Measurements from ENCODE around the gene ANK3. TPM values are rescaled to one million over a fixed set of nuclear protein-coding genes. Genes with fewer than 3 reads are reported as not detected.

The ANK3 gene
- polyA plus RNA-seq, 1 donor from 2014 or later, result 114 TPM

DNA sequence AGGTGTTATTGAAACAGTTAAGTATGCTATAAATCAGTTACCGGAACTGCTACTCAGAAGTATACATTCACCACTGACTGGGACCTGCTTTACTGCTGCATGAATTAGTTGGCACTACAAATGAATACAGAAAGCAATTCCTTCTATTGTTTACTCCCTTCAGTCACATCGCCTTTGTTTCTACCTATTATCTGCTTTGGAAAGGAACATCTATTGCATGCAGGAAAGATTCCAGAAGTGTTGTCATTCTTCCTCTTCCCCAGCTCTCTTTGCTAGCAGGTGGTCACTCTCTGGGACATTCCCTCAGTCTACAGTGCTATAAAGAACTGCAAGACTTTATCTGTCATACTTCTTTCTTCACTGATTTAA is 131.3 kb downstream of the ANK3 start:
- Histone ChIP-seq H3K9ac (ENCODE audit: low read length) (no peak overlapping the region), H3K36me3 (ENCODE audit: insufficient read depth, low read length) (peaks cover 31% of the 10 kb centered on the region), H4K20me1 (ENCODE audit: insufficient read depth) (no peaks in the 10 kb centered on the region), H2AFZ (ENCODE audit: low read depth, low read length) (no peak overlapping the region), H3K27me3 (ENCODE audit: insufficient read depth, low read depth, low read length) (no peaks in the 10 kb centered on the region), H3K9me2 (ENCODE audit: insufficient read depth, low read length) (no peaks in the 10 kb centered on the region), H3K27ac (ENCODE audit: low read length) (peak overlapping the region; percentile 61), H3F3A (ENCODE audit: insufficient read depth, low read length, poor library complexity, severe bottlenecking) (peaks cover 4% of the 10 kb centered on the region), H3K79me2 (replicated peaks; ENCODE audit: insufficient read depth, low read length) (no peaks in the 10 kb centered on the region), H3K4me3 (ENCODE audit: low read length) (peak overlapping the region; percentile 33), H3K4me2 (ENCODE audit: low read length) (peak overlapping the region; percentile 48), H3K9me3 (ENCODE audit: low read length) (no peaks in the 10 kb centered on the region)
- TF ChIP-seq TAF1 (IDR thresholded peaks at IDR 0.05; ENCODE audit: low read depth) (no peak), RAD21 (conservative IDR thresholded peaks at IDR 0.05) (no peak), MXI1 (conservative IDR thresholded peaks at IDR 0.05; ENCODE audit: poor library complexity, severe bottlenecking) (no peak), EZH2 (IDR thresholded peaks at IDR 0.05; ENCODE audit: borderline replicate concordance, insufficient read depth, low read length, poor library complexity, severe bottlenecking) (no peak), SMC3 (conservative IDR thresholded peaks at IDR 0.05; ENCODE audit: poor library complexity) (no peak), EP300 (conservative IDR thresholded peaks at IDR 0.05; ENCODE audit: poor library complexity, severe bottlenecking) (no peak), POLR2AphosphoS5 (IDR thresholded peaks at IDR 0.05) (no peak)
- TF ChIP-seq, protein P1, sequence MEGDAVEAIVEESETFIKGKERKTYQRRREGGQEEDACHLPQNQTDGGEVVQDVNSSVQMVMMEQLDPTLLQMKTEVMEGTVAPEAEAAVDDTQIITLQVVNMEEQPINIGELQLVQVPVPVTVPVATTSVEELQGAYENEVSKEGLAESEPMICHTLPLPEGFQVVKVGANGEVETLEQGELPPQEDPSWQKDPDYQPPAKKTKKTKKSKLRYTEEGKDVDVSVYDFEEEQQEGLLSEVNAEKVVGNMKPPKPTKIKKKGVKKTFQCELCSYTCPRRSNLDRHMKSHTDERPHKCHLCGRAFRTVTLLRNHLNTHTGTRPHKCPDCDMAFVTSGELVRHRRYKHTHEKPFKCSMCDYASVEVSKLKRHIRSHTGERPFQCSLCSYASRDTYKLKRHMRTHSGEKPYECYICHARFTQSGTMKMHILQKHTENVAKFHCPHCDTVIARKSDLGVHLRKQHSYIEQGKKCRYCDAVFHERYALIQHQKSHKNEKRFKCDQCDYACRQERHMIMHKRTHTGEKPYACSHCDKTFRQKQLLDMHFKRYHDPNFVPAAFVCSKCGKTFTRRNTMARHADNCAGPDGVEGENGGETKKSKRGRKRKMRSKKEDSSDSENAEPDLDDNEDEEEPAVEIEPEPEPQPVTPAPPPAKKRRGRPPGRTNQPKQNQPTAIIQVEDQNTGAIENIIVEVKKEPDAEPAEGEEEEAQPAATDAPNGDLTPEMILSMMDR (IDR thresholded peaks at IDR 0.05; ENCODE audit: poor library complexity, severe bottlenecking), result no peak
- TF ChIP-seq, protein P2, sequence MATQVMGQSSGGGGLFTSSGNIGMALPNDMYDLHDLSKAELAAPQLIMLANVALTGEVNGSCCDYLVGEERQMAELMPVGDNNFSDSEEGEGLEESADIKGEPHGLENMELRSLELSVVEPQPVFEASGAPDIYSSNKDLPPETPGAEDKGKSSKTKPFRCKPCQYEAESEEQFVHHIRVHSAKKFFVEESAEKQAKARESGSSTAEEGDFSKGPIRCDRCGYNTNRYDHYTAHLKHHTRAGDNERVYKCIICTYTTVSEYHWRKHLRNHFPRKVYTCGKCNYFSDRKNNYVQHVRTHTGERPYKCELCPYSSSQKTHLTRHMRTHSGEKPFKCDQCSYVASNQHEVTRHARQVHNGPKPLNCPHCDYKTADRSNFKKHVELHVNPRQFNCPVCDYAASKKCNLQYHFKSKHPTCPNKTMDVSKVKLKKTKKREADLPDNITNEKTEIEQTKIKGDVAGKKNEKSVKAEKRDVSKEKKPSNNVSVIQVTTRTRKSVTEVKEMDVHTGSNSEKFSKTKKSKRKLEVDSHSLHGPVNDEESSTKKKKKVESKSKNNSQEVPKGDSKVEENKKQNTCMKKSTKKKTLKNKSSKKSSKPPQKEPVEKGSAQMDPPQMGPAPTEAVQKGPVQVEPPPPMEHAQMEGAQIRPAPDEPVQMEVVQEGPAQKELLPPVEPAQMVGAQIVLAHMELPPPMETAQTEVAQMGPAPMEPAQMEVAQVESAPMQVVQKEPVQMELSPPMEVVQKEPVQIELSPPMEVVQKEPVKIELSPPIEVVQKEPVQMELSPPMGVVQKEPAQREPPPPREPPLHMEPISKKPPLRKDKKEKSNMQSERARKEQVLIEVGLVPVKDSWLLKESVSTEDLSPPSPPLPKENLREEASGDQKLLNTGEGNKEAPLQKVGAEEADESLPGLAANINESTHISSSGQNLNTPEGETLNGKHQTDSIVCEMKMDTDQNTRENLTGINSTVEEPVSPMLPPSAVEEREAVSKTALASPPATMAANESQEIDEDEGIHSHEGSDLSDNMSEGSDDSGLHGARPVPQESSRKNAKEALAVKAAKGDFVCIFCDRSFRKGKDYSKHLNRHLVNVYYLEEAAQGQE (IDR thresholded peaks at IDR 0.05; ENCODE audit: borderline replicate concordance), result no peak

DNA sequence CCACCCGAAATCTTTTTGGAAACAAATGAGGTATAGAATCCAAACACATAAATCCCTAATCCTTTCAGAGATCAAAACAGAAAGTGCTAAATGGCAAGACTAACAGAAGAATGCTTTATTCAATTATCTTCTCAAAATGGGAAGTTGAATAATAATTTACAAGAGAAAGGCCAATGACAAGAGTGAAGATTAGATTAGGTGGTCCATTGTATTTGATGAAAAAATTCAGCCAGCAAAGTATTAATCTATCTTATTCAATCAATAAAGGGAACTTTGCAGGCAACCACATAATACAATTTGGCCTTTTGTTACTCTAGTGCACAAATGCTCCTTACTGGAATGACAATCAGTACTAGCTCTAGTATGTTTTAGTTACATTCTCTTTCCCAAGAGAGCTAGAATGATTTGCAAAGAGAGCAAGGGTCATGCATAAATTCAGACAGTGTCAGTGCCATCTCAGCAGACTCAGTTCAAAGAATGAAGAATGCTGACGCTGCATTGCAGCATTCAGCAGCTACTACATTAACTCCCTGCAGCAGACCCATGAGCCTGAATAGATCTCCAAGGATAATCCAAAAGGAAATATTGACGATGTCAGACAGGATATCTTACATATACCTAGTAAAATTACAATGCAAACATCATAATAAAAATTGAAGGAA is 131.8 kb downstream of the ANK3 start:
- no peaks in the 10 kb centered on the region for H3K27me3 ChIP-seq (ENCODE audit: insufficient read depth, low read depth, low read length)
- H3K79me2 ChIP-seq (replicated peaks; ENCODE audit: insufficient read depth, low read length), result no peaks in the 10 kb centered on the region
- peak overlapping the region; percentile 33 for H3K4me3 ChIP-seq (ENCODE audit: low read length)
- peak overlapping the region; percentile 48 for H3K4me2 ChIP-seq (ENCODE audit: low read length)
- peak overlapping the region; percentile 61 for H3K27ac ChIP-seq (ENCODE audit: low read length)
- TF ChIP-seq, protein P2 (IDR thresholded peaks at IDR 0.05; ENCODE audit: borderline replicate concordance), result no peak
- peak; percentile 22 for TF ChIP-seq SMC3 (conservative IDR thresholded peaks at IDR 0.05; ENCODE audit: poor library complexity)
- peak; percentile 17 for TF ChIP-seq EP300 (conservative IDR thresholded peaks at IDR 0.05; ENCODE audit: poor library complexity, severe bottlenecking)
- H3F3A ChIP-seq (ENCODE audit: insufficient read depth, low read length, poor library complexity, severe bottlenecking), result peaks cover 4% of the 10 kb centered on the region
- H3K36me3 ChIP-seq (ENCODE audit: insufficient read depth, low read length), result peaks cover 25% of the 10 kb centered on the region
- H3K9me3 ChIP-seq (ENCODE audit: low read length), result no peaks in the 10 kb centered on the region
- no peak overlapping the region for H3K9ac ChIP-seq (ENCODE audit: low read length)
- H3K9me2 ChIP-seq (ENCODE audit: insufficient read depth, low read length), result no peaks in the 10 kb centered on the region
- no peaks in the 10 kb centered on the region for H4K20me1 ChIP-seq (ENCODE audit: insufficient read depth)
- H2AFZ ChIP-seq (ENCODE audit: low read depth, low read length), result no peak overlapping the region
